HG02610 (cell line): Measurements from ENCODE around the gene PLK1.
"Not testable (repeated sequence)": the region's sequence is repeated elsewhere in the genome, so short reads cannot be mapped to it uniquely, and the experiment has no call there.

Experiments
- ATAC-seq: cut with Tn5 transposase; IDR thresholded peaks from one replicate; pipeline ENCODE4 v1.9.1; 2021; ENCODE audit warnings: mild to moderate bottlenecking, moderate library complexity; ENCODE audit not compliant: unreplicated experiment

The PLK1 gene

DNA sequence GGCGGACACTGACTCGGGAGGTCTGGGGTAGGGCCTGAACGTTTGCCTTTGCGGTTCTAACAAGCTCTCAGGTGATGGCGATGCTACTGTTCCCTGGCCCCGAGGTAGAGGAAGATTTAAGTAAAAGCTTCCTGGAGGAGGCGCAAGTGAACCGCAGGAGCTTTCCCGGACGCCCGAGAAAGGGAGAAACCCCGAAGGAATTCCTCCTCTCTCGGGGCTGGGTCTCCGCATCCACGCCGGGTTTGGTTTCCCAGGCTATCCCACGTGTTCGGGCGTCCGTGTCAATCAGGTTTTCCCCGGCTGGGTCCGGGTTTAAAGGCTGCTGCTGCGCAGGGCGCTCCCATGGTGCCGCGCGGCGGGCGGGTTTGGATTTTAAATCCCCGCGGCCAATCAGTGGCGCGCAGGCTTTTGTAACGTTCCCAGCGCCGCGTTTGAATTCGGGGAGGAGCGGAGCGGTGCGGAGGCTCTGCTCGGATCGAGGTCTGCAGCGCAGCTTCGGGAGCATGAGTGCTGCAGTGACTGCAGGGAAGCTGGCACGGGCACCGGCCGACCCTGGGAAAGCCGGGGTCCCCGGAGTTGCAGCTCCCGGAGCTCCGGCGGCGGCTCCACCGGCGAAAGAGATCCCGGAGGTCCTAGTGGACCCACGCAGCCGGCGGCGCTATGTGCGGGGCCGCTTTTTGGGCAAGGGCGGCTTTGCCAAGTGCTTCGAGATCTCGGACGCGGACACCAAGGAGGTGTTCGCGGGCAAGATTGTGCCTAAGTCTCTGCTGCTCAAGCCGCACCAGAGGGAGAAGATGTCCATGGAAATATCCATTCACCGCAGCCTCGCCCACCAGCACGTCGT is at the start of gene PLK1:
TSS of gene PLK1 (plus strand) at position 460 of the 844 bp plus-strand sequence. CDS start at position 504, 44 bp downstream.
- ATAC-seq, result peak; percentile 85

DNA sequence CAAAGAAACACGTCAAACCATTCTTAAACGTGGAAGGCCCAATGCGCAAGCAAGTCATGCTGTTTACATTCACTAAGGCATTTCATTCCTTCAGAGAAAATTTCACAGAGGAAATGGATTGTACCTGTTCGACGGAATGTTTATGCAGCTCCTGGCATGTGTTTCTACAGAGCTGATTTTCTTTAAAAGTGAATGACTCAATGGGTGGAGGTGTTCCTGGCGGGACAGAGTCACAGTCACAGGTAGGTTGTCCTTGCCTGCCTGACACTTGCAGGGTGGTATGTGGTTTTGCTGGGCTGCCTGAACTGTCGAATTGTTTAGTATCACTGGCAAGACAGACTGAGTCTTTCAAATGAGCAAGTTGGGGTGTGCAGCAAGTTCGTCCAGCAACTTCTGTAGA is 49.2 kb upstream of the PLK1 start:
- ATAC-seq, result no peak

DNA sequence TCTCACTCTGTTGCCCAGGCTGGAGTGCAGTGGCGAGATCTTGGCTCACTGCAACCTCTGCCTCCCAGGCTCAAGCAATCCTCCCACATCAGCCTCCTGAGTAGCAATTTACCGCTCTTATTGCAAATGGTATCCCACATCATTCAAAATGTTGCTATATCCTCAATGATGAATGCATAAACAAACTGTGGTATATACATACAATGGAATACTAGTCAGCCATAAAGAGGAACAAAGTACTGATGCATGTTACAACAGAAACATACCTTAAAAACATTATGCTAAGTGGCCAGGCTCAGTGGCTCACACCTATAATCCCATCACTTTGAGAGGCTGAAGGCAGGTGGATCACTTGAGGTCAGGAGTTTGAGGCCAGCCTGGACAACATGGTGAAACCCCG is 46.8 kb upstream of the PLK1 start:
- not testable (repeated sequence) for ATAC-seq

DNA sequence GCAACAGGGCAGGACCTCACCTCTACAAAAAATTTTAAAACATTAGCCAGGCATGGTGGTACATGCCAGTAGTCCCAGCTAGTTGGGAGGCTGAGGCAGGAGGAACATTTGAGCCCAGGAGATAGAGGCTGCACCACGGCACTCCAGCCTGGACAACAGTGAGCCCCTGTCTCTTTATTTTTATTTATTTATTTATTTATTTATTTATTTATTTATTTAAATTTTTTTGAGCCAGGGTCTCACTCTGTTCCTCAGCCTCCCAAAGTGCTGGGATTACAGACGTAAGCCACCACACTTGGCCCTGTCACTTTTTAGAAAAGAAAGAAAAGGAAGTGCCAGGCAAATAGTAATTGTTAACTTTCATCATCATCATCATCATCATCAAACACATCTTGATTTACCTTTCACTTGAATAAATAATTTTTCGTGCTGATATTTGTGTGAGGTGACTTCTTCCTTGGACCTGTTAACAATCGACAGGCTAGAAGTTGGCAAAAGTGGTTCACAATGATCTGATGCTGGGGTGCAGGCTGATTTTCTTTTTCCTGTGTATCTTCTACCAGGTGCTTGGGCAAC is 44.1 kb upstream of the PLK1 start:
- ATAC-seq, result no peak

DNA sequence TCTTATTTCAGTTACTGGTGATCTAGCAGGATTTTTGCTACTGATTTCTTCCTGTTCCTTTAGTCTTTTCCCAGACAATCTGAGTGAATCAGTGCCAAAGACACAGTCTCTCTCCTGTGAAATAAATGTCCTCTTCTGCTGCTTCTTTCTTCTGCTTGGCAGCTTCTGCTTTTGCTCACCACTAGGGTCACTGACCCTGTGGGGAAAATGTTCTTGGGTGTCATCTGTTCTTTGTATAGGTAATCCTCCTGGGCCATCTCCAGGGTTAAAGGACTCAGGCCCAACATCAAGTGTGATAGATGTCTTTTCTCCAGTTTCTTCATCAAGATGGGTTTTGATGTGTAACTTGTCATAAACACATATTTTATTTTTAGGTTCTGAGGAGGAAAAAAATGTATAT is 42.7 kb upstream of the PLK1 start:
- no peak for ATAC-seq

DNA sequence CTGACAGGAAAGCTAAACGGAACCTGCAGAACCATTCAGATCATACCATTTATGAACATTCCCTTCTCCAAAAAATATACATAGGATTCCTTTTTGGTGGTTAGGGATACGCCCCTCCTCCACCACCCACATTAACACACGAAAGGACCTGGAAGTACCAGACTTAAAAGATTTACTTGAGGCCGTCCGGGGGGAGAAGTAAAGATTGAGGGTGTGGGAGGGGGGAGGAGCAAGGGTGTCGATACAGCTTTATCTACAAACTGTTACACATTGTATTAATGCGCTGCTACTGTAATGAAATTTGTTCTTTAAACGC is 38.1 kb upstream of the PLK1 start:
- no peak for ATAC-seq

DNA sequence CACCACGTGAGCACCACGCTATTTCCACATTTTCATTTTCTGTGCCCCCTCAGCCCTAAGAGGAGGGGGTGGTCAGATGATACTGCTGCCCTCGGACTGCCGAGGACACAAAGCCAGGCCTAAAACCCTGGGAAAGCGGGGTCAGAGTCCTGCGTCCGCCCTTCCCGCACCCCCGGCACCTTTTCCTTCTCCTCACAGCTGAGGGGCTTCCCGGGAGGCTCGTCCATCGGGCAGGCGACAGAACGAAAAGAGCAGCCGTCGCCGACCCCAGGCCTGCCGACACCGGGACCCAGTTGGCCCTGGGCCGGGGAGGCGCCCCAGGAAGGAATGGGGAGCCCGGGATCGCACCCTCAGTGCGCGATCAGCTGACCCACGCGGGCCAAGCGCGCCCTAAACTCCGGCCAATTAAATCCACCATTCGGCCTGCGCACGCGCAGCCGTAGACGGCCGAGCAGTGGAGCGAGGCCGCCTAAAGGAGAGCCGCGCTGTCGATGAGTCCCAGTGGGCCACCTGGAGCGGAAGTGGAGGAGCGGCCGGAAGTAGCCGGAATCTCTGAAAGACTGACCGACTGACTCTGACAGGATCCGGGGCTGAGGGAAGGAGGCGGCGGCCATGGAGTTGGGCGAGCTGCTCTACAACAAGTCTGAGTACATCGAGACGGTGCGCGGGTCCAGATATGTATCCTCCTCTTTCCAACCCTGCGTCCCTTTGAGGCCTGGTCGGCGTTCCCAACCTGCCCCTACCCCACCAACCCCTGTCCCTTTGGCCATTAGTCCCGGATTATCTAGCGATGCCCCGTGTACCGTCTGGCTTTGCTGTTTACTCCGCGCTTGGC is 37.5 kb upstream of the PLK1 start, which contains the start of the genes DCTN5 and PALB2:
TSS of gene DCTN5 (plus strand) at position 536 of the 835 bp plus-strand sequence. CDS start at position 613, 77 bp downstream.
TSS of gene PALB2 (minus strand) at position 380 of the 835 bp plus-strand sequence. CDS start at position 227, 153 bp downstream.
- ATAC-seq, result peak; percentile 98

DNA sequence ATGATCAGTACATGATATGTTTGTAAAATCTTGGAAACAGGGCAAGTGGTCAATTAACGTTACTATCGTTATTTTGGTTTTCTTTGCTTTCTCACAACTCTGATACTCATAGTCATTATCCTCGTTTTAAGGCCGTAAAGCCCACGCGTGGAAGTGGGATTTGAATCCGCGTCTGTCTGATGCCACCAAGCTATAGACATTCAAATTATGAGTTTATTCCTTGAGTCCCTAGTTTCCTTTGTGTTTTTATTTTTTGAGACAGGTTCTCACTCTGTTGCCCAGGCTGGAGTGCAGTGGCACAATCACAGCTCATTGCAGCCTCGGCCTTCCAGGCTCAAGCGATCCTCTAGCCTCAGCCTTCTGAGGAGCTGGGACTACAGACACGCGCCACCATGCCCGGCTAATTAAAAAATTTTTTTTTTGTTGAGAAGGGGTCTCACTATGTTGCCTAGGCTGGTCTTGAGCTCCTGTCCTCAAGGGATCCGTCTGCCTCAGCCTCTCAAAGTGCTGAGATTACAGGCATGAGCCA is 36.4 kb upstream of the PLK1 start:
- no peak for ATAC-seq

DNA sequence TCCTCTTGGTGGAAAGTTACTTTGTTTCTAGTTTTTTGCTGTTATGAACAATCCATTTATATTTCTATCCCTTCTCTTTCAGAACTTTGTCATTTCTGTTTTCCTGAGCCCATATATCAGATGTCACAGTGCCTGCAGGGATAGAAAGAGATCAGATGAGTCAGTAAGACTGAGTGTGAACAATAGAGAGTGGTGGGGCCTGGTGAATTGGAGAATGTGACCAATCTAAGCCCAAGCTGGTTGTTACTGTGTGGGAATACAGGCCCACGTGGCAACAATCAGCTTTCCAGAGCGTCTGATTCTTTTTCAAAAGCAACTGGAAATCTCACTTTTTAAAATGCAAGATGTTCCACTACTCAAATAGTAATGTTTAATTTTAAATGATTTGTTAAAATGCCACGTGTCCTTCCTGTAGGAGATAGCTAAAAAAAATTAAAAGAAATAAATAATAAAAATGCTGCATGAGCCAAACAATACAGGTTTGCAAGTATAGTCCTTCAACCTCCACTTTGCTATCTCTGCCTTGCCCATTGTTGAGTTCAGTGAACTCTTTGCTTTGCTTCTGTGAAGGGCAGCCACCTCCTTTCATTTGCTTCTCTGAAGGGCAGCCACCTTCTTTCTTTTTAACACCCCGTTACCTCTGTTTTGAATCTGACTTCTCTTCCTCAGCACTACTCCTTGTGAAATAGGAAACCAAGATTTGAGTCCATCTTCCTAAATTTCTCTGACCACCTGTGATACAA is 27.8 kb upstream of the PLK1 start:
- no peak for ATAC-seq

DNA sequence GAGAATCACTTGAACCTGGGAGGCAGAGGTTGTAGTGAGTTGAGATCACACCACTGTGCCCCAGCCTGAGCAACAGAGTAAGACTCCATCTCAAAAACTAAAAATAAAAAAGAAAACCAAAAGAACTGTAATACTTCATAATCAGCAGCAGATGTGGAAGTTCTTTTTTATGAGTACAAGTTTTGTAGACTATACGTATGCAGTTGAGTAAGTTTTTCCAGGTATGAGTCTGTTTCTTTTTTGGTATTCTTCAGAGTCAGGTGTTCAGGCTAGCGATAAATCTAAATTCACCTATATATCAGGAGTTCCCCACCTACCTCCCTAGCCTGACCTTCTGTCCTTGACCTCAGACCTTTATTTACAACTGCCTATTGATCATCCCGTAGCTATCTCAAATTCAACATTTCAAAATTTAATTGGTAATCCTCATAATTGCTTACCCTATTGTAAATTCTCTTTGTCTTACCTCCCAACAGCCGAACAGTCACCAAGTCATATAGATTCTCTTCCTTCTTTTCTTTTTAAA is 26.7 kb upstream of the PLK1 start:
- ATAC-seq, result peak; percentile 72

DNA sequence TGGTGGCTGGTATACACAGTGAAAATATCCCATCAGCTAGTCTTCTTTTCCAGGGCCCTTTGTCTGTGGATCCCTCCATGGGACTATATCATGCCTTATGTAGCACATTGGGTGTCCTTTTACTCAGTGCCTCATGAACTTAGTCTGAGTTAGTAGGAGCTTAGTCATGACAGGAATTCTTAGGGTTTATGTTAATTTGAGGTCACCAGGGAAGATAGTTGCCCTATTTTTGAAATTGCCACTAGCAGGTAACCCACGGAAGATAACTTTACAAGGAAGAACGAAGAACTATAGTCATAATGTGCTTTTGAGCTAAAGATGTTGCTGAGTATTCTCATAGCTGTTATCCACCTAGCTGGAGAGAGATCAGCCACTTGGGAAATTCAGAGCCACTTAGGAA is 14.8 kb upstream of the PLK1 start:
- ATAC-seq, result peak; percentile 83

DNA sequence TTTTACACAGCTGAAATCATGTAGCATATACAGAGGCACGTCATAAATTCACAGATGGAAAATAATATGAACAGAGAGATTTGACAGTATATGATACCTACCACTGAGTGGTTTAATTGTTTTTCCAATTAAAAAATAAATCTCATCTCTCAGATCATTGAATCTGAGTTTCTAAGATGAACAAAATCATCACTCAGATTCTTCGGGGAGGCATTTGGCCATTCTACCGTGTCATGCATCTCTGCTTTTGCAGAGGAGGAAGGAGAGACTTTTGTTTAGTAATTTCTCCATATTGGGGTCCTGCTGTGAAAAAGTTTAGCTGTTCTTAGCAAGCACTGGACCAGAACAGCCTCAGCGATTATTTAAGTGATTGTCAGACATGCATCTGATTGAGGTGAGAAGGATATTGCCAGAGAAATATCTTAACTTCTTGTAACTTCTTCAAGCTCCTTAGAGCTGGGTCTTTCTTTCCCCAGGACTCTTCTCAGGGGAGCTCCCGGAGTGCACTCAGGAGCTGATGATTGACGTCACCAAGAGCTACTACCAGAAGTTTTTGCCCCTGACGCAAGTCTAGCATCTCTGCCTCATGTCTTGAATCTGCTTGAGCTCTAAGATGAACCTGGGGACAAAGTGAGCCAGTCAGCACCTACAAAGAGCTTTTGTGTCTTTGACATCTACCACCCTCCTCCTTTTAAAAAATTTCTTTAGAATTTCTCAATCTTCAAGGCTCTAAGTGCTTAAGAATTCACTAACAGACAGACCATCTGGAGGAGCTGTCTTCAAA is 11.9 kb upstream of the PLK1 start:
- no peak for ATAC-seq

DNA sequence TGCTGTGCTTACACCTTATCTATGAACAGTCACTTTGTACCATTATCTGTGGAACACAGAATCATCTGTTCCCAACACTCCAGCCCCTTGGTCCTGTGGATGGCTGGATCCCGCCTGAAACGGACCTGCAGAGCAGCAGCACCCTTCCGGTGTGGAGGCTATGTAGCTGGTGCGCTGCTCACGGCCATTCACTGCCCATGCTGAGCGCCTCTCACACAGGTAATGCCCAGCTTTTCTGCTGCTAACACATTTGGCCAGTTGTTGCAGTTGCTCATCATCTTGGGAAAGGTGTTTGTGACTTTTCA is 11.4 kb upstream of the PLK1 start:
- ATAC-seq, result no peak

DNA sequence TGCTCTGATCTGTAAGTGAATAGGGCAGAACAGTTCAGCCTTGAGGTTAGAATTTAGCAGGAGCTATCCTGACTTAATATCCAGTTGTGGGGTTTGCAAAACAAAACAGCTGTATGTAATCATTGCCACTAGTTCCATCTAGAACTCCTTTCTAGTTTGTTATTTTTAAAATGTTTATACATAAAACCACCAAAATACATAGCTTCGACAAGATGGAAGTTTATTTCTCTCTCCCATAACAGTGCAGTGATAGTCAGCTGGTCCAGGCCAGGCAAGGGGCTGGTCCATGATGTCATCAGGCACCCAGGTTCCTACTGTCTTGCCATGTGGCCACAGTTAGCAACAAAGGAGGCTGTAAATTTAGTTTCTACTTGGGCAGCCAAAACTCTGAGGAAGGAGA is 10.5 kb upstream of the PLK1 start:
- no peak for ATAC-seq

DNA sequence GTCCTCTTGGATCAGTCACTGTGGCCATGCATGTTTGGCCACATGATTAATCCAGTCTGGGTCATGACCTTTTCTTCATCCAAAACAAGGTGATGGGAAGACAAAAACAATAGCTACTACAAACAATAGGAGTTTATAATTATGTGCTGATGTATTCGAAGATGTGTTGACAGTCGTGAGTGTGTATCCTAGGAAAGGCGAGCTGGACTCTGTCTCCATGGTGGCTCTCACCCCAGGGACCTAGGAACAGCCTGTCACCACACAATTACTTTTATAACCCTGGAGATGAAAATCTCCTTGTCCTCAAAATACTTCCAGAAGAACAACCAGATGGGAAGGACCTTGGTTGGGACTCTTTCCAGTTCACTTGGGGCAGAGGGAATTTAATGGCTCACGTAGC is 9.8 kb upstream of the PLK1 start:
- ATAC-seq, result no peak

DNA sequence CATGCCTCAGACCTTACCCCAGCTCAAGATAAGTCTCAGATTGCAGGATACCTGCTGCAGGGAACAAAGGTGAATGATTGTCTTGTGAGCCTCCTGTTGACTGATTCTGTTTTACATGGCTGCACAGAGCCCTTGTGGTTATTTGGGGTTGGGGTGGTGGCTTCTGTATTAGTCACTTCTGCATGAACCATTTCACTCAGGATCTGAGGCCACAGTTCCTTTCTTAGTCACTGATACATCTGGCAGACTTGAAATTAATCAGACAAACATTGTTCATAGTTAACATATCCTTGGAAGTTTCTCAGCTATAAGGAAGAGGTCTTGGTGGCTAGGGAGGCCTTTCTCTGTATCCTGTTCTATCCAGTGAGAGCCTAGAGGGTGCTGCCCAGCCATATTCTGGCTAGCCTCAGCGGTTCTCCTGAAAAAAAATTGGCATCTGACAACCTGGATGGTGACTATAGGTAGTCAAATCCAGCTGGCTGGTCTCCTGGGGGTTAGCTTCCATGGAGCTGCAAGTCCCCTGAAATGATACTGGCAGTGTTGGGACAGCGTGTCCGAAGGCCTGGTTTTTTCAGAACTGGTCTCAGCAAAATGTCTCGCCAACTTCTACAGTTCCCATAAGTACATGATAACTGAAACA is 8.4 kb upstream of the PLK1 start:
- ATAC-seq, result peak; percentile 98

DNA sequence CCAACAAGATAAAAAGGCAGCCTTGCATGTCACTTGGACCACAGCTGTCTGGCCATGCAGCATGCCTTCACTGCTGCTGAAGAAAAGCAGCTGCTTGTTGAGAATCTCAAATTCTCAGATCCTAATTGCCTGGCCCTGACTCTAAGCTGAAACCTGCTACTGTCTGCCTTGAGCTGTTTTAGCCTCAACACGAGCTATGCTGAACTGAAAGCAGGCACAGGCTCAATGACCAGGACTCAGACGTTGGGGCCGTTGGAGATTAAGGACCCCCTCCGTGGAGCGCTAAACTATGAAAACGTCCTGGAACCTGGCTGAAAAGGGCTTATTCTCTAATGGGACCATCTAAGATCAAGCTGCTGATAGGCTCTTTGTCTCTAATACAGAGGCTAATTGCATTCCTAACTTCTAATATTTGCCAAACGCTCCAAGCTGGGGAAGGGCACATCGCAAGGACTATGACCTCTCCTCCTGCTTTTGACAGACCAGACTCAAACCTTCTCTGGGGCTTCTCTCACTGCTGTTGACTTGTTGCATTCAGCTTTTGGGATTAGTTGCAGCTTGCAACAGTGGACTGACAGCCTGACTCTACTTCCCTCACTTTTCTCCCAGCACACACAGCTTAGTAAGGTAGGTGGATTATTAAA is 4.6 kb upstream of the PLK1 start:
- no peak for ATAC-seq

DNA sequence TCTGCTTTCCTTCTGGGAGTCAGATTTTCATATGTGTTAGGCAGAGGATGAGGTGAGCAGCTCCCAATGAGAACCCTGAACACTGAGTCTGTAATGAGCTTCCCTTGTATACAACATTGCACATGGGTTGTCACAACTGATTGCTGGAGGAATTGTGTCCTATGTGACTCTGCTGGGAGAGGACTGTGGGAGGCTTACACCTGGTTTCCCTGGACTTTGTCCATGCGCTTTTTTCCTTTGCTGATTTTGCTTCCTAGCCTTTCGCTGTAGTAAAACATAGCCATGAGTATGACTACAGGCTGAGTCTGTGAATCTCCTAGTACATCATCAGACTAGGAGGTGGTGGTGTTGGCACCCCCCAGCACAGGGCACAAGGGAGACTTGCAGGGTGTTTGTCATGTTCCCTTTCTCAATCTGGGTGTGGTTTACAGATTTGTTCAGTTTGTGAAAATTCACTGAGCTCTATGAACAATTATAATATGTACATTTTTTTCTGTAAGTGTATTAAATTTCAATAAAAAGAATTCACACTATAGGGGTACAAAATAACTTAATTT is 1.7 kb upstream of the PLK1 start:
- ATAC-seq, result no peak
